Glomerular visceral epithelial cell (primary cell): Measurements from ENCODE around the gene TSPO2.

Experiments
- DNase-seq: peaks from one replicate; pipeline ENCODE4 v3.0.0-alpha.2; 2016; ENCODE audit errors: extremely low spot score

The TSPO2 gene

GRCh38 chr6:41050536-41050935, 8.3 kb downstream of the TSPO2 start:
- DNase-seq = no peak

GRCh38 chr6:41051873-41052272, 9.6 kb downstream of the TSPO2 start:
- DNase-seq = no peak

- no peak for DNase-seq
These were observed 10.8 kb downstream of the TSPO2 start, which contains the start of gene APOBEC2 for GRCh38 chr6:41053041-41053440. Gene APOBEC2 (plus strand): TSS chr6:41053202. CDS start chr6:41053348, 146 bp downstream.

GRCh38 chr6:41054511-41054910, 12.2 kb downstream of the TSPO2 start:
- no peak for DNase-seq

- DNase-seq = no peak
These were observed 12.9 kb downstream of the TSPO2 start for GRCh38 chr6:41055149-41055548.

- DNase-seq = no peak
These were observed 14.7 kb downstream of the TSPO2 start for GRCh38 chr6:41056768-41057490.

- no peak for DNase-seq
These were observed 16.5 kb downstream of the TSPO2 start for GRCh38 chr6:41058783-41059181.

- DNase-seq = peak; percentile 34
These were observed 17.3 kb downstream of the TSPO2 start for GRCh38 chr6:41059556-41059955.

- DNase-seq = no peak
These were observed 19.0 kb downstream of the TSPO2 start for GRCh38 chr6:41061196-41061726.

GRCh38 chr6:41062056-41062455, 19.8 kb downstream of the TSPO2 start:
- no peak for DNase-seq

- DNase-seq = no peak
These were observed 21.6 kb downstream of the TSPO2 start for GRCh38 chr6:41063884-41064285.

GRCh38 chr6:41064841-41065240, 22.6 kb downstream of the TSPO2 start:
- no peak for DNase-seq

- DNase-seq = no peak
These were observed 23.3 kb downstream of the TSPO2 start for GRCh38 chr6:41065550-41066026.

- DNase-seq = peak; percentile 83
These were observed 24.6 kb downstream of the TSPO2 start for GRCh38 chr6:41066867-41067304.

GRCh38 chr6:41071501-41071922, 29.2 kb downstream of the TSPO2 start:
- DNase-seq = no peak

- DNase-seq = peak; percentile 100
These were observed 29.9 kb downstream of the TSPO2 start, which contains the start of gene OARD1 for GRCh38 chr6:41071923-41072835. Gene OARD1 (minus strand): TSS chr6:41072356. CDS start chr6:41071634, 722 bp downstream.

- DNase-seq = peak; percentile 100
These were observed 30.6 kb downstream of the TSPO2 start, which contains the start of gene NFYA for GRCh38 chr6:41072836-41073202. Gene NFYA (plus strand): TSS chr6:41072974. CDS start chr6:41079090, 6,116 bp downstream.

- DNase-seq = peak; percentile 84
These were observed 31.1 kb downstream of the TSPO2 start for GRCh38 chr6:41073203-41073967.

- DNase-seq = peak; percentile 20
These were observed 31.9 kb downstream of the TSPO2 start for GRCh38 chr6:41073968-41074691.

GRCh38 chr6:41074692-41075436, 32.6 kb downstream of the TSPO2 start:
- no peak for DNase-seq
